Fibroblast of pulmonary artery (primary cell): Measurements from ENCODE around the gene SMC5.

ENCODE experiments used
- DNase-seq: peaks from one replicate; pipeline ENCODE4 v3.0.0-alpha.2; 2010; ENCODE audit warnings: low read depth
- H3K4me3 ChIP-seq: replicated peaks from 2 replicates; pipeline ENCODE4 v1.5.1; 2011; ENCODE audit warnings: low read depth, mild to moderate bottlenecking, control low read depth, low read length, moderate library complexity
- TF ChIP-seq, protein P1 (sequence below): IDR thresholded peaks from 2 replicates; pipeline ENCODE4 v1.5.1; 2011; ENCODE audit warnings: mild to moderate bottlenecking, control low read depth, low read length, inconsistent platforms; ENCODE audit errors: missing control alignments

The SMC5 gene

DNA sequence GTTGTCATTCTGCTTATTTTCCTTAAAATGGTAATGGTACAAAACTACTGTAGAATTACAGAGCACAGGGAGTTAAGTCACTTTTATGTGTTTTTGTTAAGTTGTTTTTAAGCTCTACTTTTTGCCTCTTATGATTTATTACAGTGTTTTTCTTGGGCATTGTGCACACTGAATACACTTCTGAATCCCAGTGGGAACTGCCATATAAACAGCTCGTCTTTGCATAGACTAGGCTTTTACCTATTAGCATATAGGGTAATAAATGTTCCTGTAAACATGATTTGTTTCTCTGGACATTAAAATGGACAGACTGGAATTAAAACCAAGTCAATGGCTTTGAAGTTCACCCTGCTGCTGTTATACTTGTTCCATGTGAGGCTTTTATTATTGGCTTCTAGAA lies 143.4 kb downstream of the SMC5 start:
- H3K4me3 ChIP-seq = no peak overlapping the region
- TF ChIP-seq, protein P1, sequence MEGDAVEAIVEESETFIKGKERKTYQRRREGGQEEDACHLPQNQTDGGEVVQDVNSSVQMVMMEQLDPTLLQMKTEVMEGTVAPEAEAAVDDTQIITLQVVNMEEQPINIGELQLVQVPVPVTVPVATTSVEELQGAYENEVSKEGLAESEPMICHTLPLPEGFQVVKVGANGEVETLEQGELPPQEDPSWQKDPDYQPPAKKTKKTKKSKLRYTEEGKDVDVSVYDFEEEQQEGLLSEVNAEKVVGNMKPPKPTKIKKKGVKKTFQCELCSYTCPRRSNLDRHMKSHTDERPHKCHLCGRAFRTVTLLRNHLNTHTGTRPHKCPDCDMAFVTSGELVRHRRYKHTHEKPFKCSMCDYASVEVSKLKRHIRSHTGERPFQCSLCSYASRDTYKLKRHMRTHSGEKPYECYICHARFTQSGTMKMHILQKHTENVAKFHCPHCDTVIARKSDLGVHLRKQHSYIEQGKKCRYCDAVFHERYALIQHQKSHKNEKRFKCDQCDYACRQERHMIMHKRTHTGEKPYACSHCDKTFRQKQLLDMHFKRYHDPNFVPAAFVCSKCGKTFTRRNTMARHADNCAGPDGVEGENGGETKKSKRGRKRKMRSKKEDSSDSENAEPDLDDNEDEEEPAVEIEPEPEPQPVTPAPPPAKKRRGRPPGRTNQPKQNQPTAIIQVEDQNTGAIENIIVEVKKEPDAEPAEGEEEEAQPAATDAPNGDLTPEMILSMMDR = no peak
- no peak for DNase-seq

DNA sequence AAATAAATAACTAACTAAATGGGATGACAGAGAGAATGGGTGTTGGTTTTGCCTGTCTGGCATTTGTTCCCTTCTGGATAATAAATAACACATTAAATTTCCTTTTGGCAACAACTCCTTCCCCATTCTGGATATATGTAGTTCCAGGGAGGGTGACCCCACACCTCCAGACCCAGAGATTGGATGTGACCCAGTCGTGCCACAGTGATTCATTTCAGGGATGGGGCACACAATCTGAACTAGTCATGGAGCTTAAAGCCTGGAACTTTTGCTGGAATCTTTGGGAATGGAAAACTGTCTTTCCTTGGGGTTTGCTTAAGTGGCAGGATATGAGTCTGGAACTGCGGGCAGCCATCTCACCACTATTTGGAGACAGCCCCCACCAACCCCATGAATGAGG lies 144.4 kb downstream of the SMC5 start:
- TF ChIP-seq, protein P1 = no peak
- DNase-seq = no peak
- no peak overlapping the region for H3K4me3 ChIP-seq

DNA sequence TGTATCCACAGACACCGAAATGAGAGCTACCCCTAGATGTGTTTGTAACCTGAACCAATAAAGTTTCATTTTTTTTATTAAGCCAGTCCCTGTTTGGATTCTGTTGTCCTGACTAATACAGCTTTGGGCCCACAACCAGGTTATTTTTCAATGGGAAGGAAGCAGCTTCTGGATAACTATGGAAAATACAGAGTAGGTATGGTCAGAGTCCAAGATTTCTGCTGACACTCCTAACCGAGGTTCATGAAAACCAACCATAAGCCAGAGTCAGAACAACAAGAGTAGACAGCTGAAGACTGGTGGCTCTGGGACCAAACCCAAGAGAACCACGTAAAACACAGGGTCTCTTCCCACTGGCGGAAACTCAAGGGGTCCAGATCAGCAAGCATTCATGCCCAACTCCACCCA lies 144.8 kb downstream of the SMC5 start:
- TF ChIP-seq, protein P1 = no peak
- DNase-seq = no peak
- H3K4me3 ChIP-seq = no peak overlapping the region

DNA sequence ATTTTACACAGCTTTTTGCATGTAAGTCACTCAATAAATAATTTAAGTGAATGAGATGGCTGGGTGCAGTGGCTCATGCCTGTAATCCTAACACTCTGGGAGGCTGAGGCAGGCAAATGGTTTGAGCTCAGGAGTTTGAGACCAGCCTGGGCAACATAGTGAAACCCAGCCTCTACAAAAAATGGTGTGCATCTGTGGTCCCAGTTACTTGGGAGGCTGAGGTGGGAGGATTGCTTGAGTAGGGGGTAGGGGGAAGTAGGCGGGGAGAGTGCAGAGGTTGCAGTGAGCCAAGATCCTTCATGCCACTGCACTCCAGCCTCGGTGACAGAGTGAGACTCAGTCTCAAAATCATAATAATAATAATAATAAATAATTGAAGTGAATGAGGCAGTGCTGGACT lies 145.5 kb downstream of the SMC5 start:
- TF ChIP-seq, protein P1 = no peak
- no peak for DNase-seq
- H3K4me3 ChIP-seq = no peak overlapping the region
